WERI-Rb-1 (cell line): ENCODE measurements around the gene FADS6.
A peak's percentile ranks its signal among the peaks of the same experiment; 100 is the strongest.

Experiments used
- DNase-seq: peaks from one replicate; pipeline ENCODE4 v3.0.0-alpha.2; 2020
- H3K27ac ChIP-seq: fragments of 250-450 bp; sonication (Bioruptor Pico); 2 replicates; pipeline ENCODE4 v1.5.1; 2020; ENCODE audit warnings: mild to moderate bottlenecking, moderate library complexity
- H3K27me3 ChIP-seq: fragments of 250-450 bp; sonication (Bioruptor Pico); 2 replicates; pipeline ENCODE4 v1.5.1; 2021; ENCODE audit warnings: mild to moderate bottlenecking, low read depth, moderate library complexity; ENCODE audit not compliant: insufficient read depth, severe bottlenecking
- H3K36me3 ChIP-seq: fragments of 250-450 bp; sonication (Bioruptor Pico); 2 replicates; pipeline ENCODE4 v1.5.1; 2020; ENCODE audit warnings: mild to moderate bottlenecking, moderate library complexity
- H3K4me3 ChIP-seq: 2 replicates; pipeline ENCODE4 v1.5.1; 2011; ENCODE audit warnings: low read depth, mild to moderate bottlenecking, control low read depth, low read length
- H3K9me3 ChIP-seq: fragments of 250-450 bp; sonication (Bioruptor Pico); 2 replicates; pipeline ENCODE4 v1.5.1; 2021; ENCODE audit warnings: mild to moderate bottlenecking, moderate library complexity; ENCODE audit not compliant: severe bottlenecking
- TF ChIP-seq, protein P1 (sequence below): IDR thresholded peaks from 2 replicates; pipeline ENCODE4 v1.5.1; 2011; ENCODE audit warnings: low read depth, mild to moderate bottlenecking, control low read depth, inconsistent platforms, low read length

Gene FADS6

DNA sequence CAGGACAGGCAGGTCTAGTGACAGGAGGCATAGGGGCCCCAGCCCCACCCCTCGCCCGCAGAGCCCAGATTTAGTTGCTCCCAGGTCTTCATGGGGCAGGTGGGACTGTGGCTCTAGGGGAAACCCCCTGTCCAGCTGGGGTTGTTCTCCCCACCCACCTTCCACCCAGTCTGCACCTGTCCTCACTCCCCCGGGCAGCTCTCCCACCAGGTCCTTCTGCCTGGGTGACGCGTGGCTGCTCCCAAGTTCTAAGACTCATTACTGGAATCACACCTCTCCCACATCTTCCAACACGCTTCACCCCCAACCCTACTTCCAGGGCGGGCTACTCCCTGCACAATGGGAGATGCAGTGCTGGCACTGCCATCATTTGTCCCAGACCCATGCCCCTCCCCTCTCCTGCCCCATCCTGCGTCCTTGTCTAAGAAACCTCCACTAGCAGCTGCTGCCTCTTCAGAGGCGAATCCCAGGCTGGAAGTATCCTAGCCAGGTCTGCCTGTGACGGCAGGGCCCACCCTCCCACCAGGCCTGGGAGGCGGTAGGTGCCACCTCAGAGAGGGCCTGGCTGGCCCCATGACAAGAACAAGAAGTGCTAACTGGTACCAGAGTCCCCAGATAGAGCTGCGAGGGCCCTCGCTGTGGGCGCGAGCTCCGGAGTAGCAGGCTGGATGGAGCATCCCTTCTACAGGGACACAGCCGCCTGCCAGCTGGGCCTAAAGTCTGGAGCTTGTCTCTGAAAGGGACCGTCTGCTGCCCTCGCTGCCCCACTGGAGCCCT is 56.6 kb downstream of the FADS6 start:
- Histone ChIP-seq H3K36me3 (peaks cover 25% of the 10 kb centered on the region), H3K4me3 (no peak overlapping the region), H3K27me3 (no peaks in the 10 kb centered on the region), H3K9me3 (no peaks in the 10 kb centered on the region), H3K27ac (no peak overlapping the region)
- no peak for DNase-seq
- TF ChIP-seq, protein P1, sequence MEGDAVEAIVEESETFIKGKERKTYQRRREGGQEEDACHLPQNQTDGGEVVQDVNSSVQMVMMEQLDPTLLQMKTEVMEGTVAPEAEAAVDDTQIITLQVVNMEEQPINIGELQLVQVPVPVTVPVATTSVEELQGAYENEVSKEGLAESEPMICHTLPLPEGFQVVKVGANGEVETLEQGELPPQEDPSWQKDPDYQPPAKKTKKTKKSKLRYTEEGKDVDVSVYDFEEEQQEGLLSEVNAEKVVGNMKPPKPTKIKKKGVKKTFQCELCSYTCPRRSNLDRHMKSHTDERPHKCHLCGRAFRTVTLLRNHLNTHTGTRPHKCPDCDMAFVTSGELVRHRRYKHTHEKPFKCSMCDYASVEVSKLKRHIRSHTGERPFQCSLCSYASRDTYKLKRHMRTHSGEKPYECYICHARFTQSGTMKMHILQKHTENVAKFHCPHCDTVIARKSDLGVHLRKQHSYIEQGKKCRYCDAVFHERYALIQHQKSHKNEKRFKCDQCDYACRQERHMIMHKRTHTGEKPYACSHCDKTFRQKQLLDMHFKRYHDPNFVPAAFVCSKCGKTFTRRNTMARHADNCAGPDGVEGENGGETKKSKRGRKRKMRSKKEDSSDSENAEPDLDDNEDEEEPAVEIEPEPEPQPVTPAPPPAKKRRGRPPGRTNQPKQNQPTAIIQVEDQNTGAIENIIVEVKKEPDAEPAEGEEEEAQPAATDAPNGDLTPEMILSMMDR: no peak

DNA sequence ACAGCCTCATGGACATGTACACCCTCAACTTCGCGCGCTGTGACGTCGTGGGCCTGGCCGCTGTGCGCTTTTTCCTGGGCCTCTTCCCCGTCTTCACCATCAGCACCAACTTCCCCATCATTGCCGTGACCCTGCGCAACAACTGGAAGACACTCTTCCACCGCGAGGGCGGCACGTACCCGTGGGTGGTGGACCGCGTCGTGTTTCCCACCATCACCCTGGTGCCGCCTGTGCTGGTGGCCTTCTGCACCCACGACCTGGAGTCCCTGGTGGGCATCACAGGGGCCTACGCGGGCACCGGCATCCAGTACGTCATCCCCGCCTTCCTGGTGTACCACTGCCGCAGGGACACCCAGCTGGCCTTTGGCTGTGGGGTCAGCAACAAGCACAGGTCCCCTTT is 57.2 kb downstream of the FADS6 start:
- no peaks in the 10 kb centered on the region for H3K9me3 ChIP-seq
- TF ChIP-seq, protein P1: no peak
- no peaks in the 10 kb centered on the region for H3K27me3 ChIP-seq
- H3K4me3 ChIP-seq: no peak overlapping the region
- no peak overlapping the region for H3K27ac ChIP-seq
- no peak for DNase-seq
- peaks cover 25% of the 10 kb centered on the region for H3K36me3 ChIP-seq

GRCh38 chr17:74833501-74834377 is 59.7 kb downstream of the FADS6 start:
- H3K27ac ChIP-seq: 0 out of 2 replicates have a peak overlapping the region, but pooled peaks have one; percentile 6

DNA sequence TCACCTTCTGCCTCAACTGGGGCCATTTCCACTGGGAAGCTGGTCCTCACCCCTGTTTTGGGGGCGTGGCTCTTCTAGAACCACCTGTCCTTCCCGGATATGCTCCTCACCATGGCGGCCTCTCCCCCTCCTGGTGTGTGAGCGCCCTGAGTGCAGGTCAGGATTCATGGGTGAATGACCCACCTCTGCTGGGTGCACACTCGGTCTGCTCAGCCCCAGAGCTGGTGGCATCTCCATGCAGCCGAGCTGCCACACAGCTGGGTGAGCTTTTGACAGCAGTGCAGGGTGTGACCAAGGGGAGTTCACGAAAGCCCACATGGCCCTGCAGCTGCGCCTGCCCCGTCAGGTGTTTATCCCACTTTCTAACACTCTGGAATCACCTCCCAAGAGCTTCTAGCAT is 61.0 kb downstream of the FADS6 start:
- no peak overlapping the region for H3K4me3 ChIP-seq
- TF ChIP-seq, protein P1: no peak
- H3K9me3 ChIP-seq: no peaks in the 10 kb centered on the region
- peaks cover 29% of the 10 kb centered on the region for H3K36me3 ChIP-seq
- no peaks in the 10 kb centered on the region for H3K27me3 ChIP-seq
- DNase-seq: no peak
- no peak overlapping the region for H3K27ac ChIP-seq

More at GRCh38 chr17:74833501-74834377, 59.7 kb downstream of the FADS6 start:
- DNase-seq: peak; percentile 72
- H3K9me3 ChIP-seq: no peaks in the 10 kb centered on the region
- H3K27me3 ChIP-seq: no peaks in the 10 kb centered on the region
- TF ChIP-seq, protein P1: no peak
- H3K36me3 ChIP-seq: peaks cover 34% of the 10 kb centered on the region
- no peak overlapping the region for H3K4me3 ChIP-seq

DNA sequence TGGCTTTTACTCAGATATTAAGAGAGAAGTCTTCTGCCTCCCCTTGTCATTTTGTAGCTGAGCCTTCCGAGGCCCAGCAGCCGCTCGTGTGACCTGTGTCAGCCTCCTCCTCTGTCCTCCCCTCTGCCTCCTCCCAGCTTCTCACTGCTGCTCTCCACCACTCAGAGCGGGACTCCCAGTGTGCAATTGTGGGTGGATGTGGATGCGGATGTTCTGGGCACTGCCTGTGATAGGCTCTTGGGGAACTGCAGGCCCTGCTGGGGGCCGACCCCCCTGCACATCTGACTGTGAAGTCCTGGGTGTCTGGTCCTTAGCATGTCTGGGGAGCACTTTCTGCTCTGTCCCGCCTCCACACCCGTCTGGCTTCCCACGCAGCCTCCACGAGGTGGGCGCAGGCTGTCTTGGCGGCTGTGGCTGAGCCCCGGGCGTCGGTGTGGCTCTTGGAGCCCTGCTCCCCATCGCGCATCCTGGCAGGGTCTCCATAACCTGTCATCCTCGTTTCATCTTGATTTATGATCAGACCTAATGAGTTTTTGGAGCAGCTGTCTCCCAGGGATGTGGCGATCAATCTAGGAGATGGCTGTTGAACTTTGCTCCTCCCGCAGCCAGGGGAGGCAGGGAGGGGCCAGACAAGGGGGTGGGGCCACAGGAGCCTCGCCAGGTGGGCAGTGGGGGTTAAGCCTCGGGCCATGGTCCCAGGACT is 61.8 kb downstream of the FADS6 start:
- TF ChIP-seq, protein P1: no peak
- no peak overlapping the region for H3K4me3 ChIP-seq
- peaks cover 21% of the 10 kb centered on the region for H3K36me3 ChIP-seq
- no peaks in the 10 kb centered on the region for H3K27me3 ChIP-seq
- DNase-seq: no peak
- no peak overlapping the region for H3K27ac ChIP-seq
- H3K9me3 ChIP-seq: no peaks in the 10 kb centered on the region
